Adipose tissue (tissue), 3 donors: ENCODE measurements around the gene TANC1. TPM values are rescaled to one million over a fixed set of nuclear protein-coding genes. Genes with fewer than 3 reads are reported as not detected.
"Not testable (repeated sequence)": the region's sequence is repeated elsewhere in the genome, so short reads cannot be mapped to it uniquely, and the experiment has no call there.

Source experiments
- H3K27ac ChIP-seq: one replicate; pipeline ENCODE4 v1.5.1; 2013; ENCODE audit warnings: low read depth, low read length
- WGBS, 3 donors: extraction: QIAGEN DNeasy Blood & Tissue Kit; methylation state at CpG; one replicate each; pipeline ENCODE4 v1.1.7; 2013; 5-methylcytosine and 5-hydroxymethylcytosine counted together
- polyA plus RNA-seq, 3 donors: library from polyadenylated mRNA; stranded (reverse); fragments of 200-250 nt; gene quantifications; one replicate each; pipeline ENCODE4 v1.2.3, GENCODE V29; 2013
- donor health status: healthy with polysubstance abuse.
- donor health status: Bipolar disorder and iron deficiency.
- donor health status: healthy.

Gene TANC1
- polyA plus RNA-seq, 3 donors = 4.9 to 10.1 (median 8.4) TPM

DNA sequence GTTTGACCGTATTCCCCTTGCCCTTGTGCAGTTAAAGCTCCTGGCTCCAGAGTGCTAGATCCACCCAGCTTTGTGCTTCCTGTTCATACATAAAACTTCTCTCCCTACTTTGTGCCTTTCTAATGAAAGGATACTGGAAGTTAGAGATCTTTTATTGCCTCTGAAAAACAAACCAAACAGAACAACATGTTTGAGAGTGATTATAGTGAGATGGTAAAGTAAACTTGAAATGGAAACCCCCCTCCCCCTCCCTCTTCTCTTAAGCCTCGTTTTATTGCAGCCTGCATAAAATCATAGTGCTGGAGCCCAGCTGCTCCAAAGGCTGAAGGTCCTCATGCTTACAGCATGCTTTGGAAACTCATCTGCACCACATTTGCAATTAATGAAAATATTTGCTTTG is 125.1 kb downstream of the TANC1 start:
- 23 to 31% (median 28%) methylated on average over 2 of the region's 2 CpGs for WGBS, 3 donors
- H3K27ac ChIP-seq = no peak overlapping the region

- H3K27ac ChIP-seq = no peak overlapping the region
- 66 to 84% (median 69%) methylated on average over 10 of the region's 10 CpGs for WGBS, 3 donors
Observed at GRCh38 chr2:159094173-159094737, 125.8 kb downstream of the TANC1 start.

DNA sequence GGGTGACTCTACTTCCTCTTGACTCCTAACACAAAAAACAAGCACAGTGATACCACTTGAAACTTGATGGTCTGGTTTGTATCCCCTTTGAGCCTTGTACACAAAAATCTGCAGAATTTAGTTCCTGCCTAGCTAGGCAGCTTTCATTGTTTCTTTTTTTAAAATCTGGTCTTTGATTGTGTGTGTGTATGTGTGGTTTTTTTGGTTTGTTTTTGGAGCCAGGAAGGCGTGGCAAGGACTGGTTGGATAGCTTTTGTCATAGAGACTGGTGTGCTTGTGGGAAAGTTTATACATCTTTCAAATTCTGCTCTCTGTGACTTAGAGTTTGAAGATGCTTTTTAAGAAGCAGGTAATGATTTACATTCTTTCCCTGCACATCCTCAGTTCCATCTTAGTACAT is 127.4 kb downstream of the TANC1 start:
- H3K27ac ChIP-seq = no peak overlapping the region
- 78 to 95% (median 81%) methylated on average over 1 of the region's 1 CpG for WGBS, 3 donors

GRCh38 chr2:159096302-159096855 is 127.9 kb downstream of the TANC1 start:
- not testable (repeated sequence) for H3K27ac ChIP-seq
- WGBS, 3 donors = 93 to 97% (median 96%) methylated on average over 8 of the region's 8 CpGs

GRCh38 chr2:159096901-159097300 is 128.5 kb downstream of the TANC1 start:
- no peak overlapping the region for H3K27ac ChIP-seq
- WGBS, 3 donors = 94 to 100% (median 98%) methylated on average over 1 of the region's 1 CpG

GRCh38 chr2:159098361-159098760 is 129.9 kb downstream of the TANC1 start:
- H3K27ac ChIP-seq = no peak overlapping the region
- 91 to 96% (median 94%) methylated on average over 3 of the region's 3 CpGs for WGBS, 3 donors

- no peak overlapping the region for H3K27ac ChIP-seq
- 33 to 55% (median 36%) methylated on average over 3 of the region's 3 CpGs for WGBS, 3 donors
Observed at GRCh38 chr2:159098921-159099411, 130.5 kb downstream of the TANC1 start.

DNA sequence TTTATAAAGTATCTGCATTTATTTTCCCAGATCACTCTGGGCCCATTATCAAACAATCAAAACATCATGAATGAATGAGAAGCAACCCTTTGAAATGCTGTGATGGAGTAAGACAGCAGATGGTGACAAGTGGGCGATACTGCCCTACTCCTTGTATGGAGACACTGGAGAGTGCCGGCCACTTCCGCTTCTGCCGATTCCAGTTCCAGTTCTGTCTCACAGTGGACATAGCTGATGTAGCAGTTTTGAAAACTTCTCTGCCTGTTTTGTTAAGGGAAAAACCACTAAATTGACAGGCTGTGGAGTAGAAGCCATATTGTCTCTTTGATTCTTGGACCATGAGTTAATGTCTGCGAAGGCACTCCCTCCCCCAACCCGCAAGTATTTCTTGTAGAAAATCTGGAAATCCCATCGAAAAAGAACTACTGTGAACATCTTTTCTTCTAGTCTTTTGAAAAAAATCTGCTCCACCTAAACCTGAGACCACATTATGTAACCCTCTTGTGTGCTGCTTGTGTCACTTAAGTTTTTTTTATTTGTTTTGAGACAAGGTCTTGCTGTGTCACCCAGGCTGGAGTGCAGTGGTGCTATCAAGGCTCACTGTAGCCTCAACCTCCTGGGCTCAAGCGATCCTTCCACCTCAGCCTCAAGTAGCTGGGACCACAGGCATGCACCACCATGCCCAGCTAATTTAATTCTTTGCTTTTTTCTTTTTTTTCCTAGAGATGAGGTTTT is 133.5 kb downstream of the TANC1 start:
- H3K27ac ChIP-seq = no peak overlapping the region

DNA sequence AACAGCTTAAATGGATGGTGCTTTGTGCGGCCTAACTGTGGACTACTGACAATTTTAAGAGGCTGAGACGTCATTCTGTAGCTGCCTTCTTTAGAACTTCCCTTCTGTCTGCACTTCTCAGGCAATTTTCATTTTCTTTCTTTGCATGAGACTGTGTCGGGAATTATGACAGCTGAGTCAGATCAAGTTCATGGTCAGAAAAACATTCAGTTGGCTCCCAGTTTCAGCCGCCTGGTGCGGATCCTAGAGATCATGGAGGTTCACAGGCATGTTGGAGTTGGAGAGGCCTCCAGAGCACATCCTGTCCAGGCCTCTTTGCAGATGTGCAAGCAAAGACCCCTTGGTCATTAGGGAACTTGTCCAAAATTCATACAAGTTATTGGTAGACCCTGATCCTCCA is 135.0 kb downstream of the TANC1 start:
- no peak overlapping the region for H3K27ac ChIP-seq
- WGBS, 3 donors = 93% methylated on average over 5 of the region's 5 CpGs; no CpG with 5 or more reads in 2 of the 3 donors

More for the DNA sequence above, 133.5 kb downstream of the TANC1 start:
- WGBS, 3 donors = 83 to 94% (median 93%) methylated on average over 7 of the region's 8 CpGs

- WGBS, 3 donors = 75 to 88% (median 75%) methylated on average over 5 of the region's 5 CpGs
- H3K27ac ChIP-seq = no peak overlapping the region
Observed at GRCh38 chr2:159106109-159106508, 137.7 kb downstream of the TANC1 start.

- no peak overlapping the region for H3K27ac ChIP-seq
- 86 to 94% (median 94%) methylated on average over 12 of the region's 12 CpGs for WGBS, 3 donors
Observed at GRCh38 chr2:159108181-159108893, 139.9 kb downstream of the TANC1 start.

DNA sequence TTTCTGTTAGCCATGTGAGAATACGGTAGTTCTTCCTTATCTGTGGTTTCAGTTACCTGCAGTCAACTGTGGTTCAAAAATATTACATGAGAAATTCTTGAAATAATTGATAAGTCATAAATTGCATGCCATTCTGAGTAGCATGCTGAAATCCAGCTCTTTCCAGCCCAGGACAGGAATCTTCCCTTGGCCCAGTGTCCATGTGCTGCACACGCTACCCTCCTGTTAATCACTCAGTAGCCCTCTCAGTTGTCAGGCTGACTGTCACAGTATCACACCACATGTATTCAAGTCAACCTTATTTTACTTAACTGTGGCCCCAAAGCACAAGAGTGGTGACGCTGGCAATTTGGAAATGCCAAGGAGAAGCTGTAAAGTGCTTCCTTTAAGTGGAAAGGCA is 141.1 kb downstream of the TANC1 start:
- H3K27ac ChIP-seq = no peak overlapping the region
- WGBS, 3 donors = 78 to 89% (median 82%) methylated on average over 3 of the region's 3 CpGs

GRCh38 chr2:159110784-159111183 is 142.3 kb downstream of the TANC1 start:
- WGBS, 3 donors = 80 to 90% (median 86%) methylated on average over 2 of the region's 2 CpGs
- no peak overlapping the region for H3K27ac ChIP-seq

GRCh38 chr2:159111346-159111927 is 143.0 kb downstream of the TANC1 start:
- no peak overlapping the region for H3K27ac ChIP-seq

GRCh38 chr2:159114835-159115234 is 146.4 kb downstream of the TANC1 start:
- 88 to 94% (median 93%) methylated on average over 5 of the region's 5 CpGs for WGBS, 3 donors
- H3K27ac ChIP-seq = no peak overlapping the region

More at GRCh38 chr2:159111346-159111927, 143.0 kb downstream of the TANC1 start:
- 90 to 94% (median 93%) methylated on average over 8 of the region's 8 CpGs for WGBS, 3 donors

DNA sequence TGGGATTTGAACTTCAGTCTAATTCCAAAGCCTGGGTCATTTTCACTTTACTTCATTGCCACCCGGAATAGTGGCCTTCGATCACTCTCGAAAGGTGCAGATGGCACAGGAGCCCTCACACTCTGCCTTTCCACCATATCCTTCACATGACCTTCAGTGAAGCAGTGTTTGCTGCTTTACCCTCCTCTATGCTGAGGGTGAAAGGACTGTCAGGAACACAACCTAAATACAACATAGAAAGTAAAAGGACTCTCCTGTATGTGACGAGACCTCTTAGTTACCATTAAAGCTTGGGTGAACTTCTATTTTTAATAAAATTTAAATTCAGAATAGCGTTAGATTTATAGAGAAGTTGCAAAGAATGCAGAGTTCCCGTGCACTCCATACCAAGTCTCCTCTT is 148.5 kb downstream of the TANC1 start:
- no peak overlapping the region for H3K27ac ChIP-seq
- WGBS, 3 donors = 98 to 99% (median 98%) methylated on average over 6 of the region's 6 CpGs

DNA sequence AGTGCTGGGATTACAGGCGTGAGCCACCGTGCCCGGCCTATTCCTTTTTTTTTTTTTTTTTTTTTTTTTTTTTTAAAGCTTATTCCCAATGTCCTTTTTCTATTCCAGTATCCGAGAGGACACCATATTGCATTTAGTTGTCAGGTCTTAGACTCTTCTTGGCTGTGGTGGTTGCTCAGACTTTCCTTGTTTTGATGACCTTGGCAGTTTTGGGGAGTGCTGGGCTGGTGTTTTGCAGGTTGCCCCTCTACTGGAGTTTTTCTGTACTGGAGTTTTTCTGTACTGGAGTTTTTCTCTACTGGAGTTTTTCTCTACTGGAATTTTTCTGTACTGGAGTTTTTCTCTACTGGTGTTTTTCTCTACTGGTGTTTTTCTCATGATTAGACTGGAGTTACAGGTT is 149.2 kb downstream of the TANC1 start:
- H3K27ac ChIP-seq = no peak overlapping the region
- WGBS, 3 donors = 80 to 97% (median 80%) methylated on average over 2 to 4 of the region's 4 CpGs

- WGBS, 3 donors = 39 to 45% (median 43%) methylated on average over 11 of the region's 11 CpGs
- H3K27ac ChIP-seq = no peak overlapping the region
Observed at GRCh38 chr2:159118115-159118858, 149.8 kb downstream of the TANC1 start.
